Mesenchymal stem cell (in vitro differentiated cells and primary cell): Measurements from ENCODE around the gene GAK.
A peak's percentile ranks its signal among the peaks of the same experiment; 100 is the strongest.

ENCODE experiments used
- DNase-seq: peaks from one replicate; pipeline ENCODE4 v3.0.0-alpha.2; 2013
- H2AFZ ChIP-seq: one replicate; pipeline ENCODE4 v1.6.1; 2013; ENCODE audit warnings: low read depth, mild to moderate bottlenecking, control low read depth, inconsistent platforms, low read length, moderate library complexity
- H2AK5ac ChIP-seq: 2 replicates; pipeline ENCODE4 v1.6.1; 2013; ENCODE audit warnings: low read length, moderate library complexity, mild to moderate bottlenecking, inconsistent platforms; ENCODE audit not compliant: severe bottlenecking
- H2BK120ac ChIP-seq: one replicate; pipeline ENCODE4 v1.6.1; 2013; ENCODE audit warnings: low read depth, mild to moderate bottlenecking, inconsistent platforms, low read length, moderate library complexity
- H2BK12ac ChIP-seq, 2 experiments: one replicate each; pipeline ENCODE4 v1.6.1; 2013; ENCODE audit warnings: inconsistent platforms in 2 of 2, low read length in 2 of 2, mild to moderate bottlenecking in 2 of 2, moderate library complexity in 2 of 2, control low read depth in 1 of 2
- H2BK15ac ChIP-seq: one replicate; pipeline ENCODE4 v1.6.1; 2013; ENCODE audit warnings: mild to moderate bottlenecking, low read depth, inconsistent platforms; ENCODE audit not compliant: poor library complexity, severe bottlenecking
- H2BK5ac ChIP-seq: 2 replicates; pipeline ENCODE4 v1.6.1; 2013; ENCODE audit warnings: low read depth, mild to moderate bottlenecking, low read length, control low read depth, inconsistent platforms; ENCODE audit not compliant: poor library complexity, severe bottlenecking
- H3K14ac ChIP-seq, 2 experiments: one replicate each; pipeline ENCODE4 v1.6.1; 2013; ENCODE audit warnings: inconsistent platforms in 2 of 2, low read length in 2 of 2, control low read depth in 1 of 2, mild to moderate bottlenecking in 1 of 2, moderate library complexity in 1 of 2
- H3K18ac ChIP-seq, 2 experiments: one replicate each; pipeline ENCODE4 v1.6.1; 2013; ENCODE audit warnings: inconsistent platforms in 2 of 2, low read length in 2 of 2, control low read depth in 1 of 2, low read depth in 1 of 2, mild to moderate bottlenecking in 1 of 2
- H3K23ac ChIP-seq, 2 experiments: one replicate each; pipeline ENCODE4 v1.6.1; 2013; ENCODE audit warnings: inconsistent platforms in 2 of 2, low read length in 2 of 2, mild to moderate bottlenecking in 2 of 2, moderate library complexity in 2 of 2, control low read depth in 1 of 2
- H3K27ac ChIP-seq: 2 replicates; pipeline ENCODE4 v1.5.1; 2013; ENCODE audit warnings: mild to moderate bottlenecking, moderate library complexity, low read length, control low read depth, inconsistent platforms; ENCODE audit not compliant: poor library complexity, severe bottlenecking
- H3K27me3 ChIP-seq, 2 experiments: 2 replicates each; pipeline versions ENCODE4 v1.6.1 to v1.7.0; 2013; ENCODE audit warnings: low read length in 2 of 2, mild to moderate bottlenecking in 2 of 2, moderate library complexity in 2 of 2, control low read depth in 1 of 2, inconsistent platforms in 1 of 2; ENCODE audit not compliant: control insufficient read depth in 1 of 2, insufficient read depth in 1 of 2
- H3K36me3 ChIP-seq, 2 experiments: 2 replicates each; pipeline versions ENCODE4 v1.6.1 to v1.7.0; 2013; ENCODE audit warnings: low read length in 2 of 2, control low read depth in 1 of 2, inconsistent platforms in 1 of 2, low read depth in 1 of 2, mild to moderate bottlenecking in 1 of 2; ENCODE audit not compliant: insufficient read depth in 2 of 2, control insufficient read depth in 1 of 2
- H3K4ac ChIP-seq, 2 experiments: one replicate each; pipeline ENCODE4 v1.6.1; 2013; ENCODE audit warnings: inconsistent platforms in 2 of 2, low read length in 2 of 2, mild to moderate bottlenecking in 2 of 2, moderate library complexity in 2 of 2, control low read depth in 1 of 2, low read depth in 1 of 2
- H3K4me1 ChIP-seq: 2 replicates; pipeline ENCODE4 v1.6.1; 2013; ENCODE audit warnings: low read depth, low read length, control low read depth; ENCODE audit not compliant: control insufficient read depth, insufficient read depth
- H3K4me2 ChIP-seq: 2 replicates; pipeline ENCODE4 v1.6.1; 2013; ENCODE audit warnings: low read length, mild to moderate bottlenecking, inconsistent platforms; ENCODE audit not compliant: poor library complexity, severe bottlenecking
- H3K4me3 ChIP-seq, 2 experiments: 2 replicates each; pipeline versions ENCODE4 v1.5.1 to v1.7.0; 2013; ENCODE audit warnings: low read length in 2 of 2, mild to moderate bottlenecking in 2 of 2, control low read depth in 1 of 2, low read depth in 1 of 2; ENCODE audit not compliant: insufficient read depth in 1 of 2
- H3K79me1 ChIP-seq: replicated peaks from 2 replicates; pipeline ENCODE4 v1.6.1; 2013; ENCODE audit warnings: mild to moderate bottlenecking, control low read depth, low read length, inconsistent platforms; ENCODE audit not compliant: poor library complexity, severe bottlenecking
- H3K9ac ChIP-seq: 2 replicates; pipeline ENCODE4 v1.7.0; 2013; ENCODE audit warnings: mild to moderate bottlenecking, low read length, moderate library complexity
- H3K9me3 ChIP-seq: 2 replicates; pipeline ENCODE4 v1.7.0; 2013; ENCODE audit warnings: mild to moderate bottlenecking, low read length; ENCODE audit not compliant: control insufficient read depth
- H4K8ac ChIP-seq: one replicate; pipeline ENCODE4 v1.6.1; 2013; ENCODE audit warnings: inconsistent platforms, mild to moderate bottlenecking, low read length, moderate library complexity
- H4K91ac ChIP-seq: one replicate; pipeline ENCODE4 v1.6.1; 2013; ENCODE audit warnings: mild to moderate bottlenecking, low read length, inconsistent platforms
- WGBS: methylation state at CpG from one replicate; pipeline ENCODE4 v1.1.7; 2013; ENCODE audit warnings: mixed read lengths; 5-methylcytosine and 5-hydroxymethylcytosine counted together

GAK gene

DNA sequence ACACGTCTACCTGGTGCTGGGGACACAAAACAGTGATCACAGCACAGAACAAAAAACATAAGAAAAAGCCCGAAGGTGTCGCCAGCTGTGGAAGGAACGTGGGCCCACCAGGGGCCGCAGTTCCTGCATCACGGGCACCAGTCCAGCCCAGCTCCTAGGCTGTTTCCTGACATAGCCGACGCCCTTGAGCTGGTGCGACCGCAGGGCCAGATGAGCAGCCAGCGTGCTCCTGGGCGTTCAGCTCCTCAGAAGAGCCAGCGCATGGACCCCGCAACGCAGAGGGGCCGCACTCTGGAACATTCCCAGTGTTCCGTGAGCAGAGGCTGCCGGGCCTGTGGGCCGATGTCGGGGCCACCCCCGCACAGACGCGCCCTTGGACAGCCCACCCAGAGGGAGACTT, 44.1 kb downstream of the GAK start:
- Histone ChIP-seq H3K27ac (no peak overlapping the region), H3K4ac (no peak overlapping the region), H3K14ac (no peak overlapping the region), H3K9me3 (no peaks in the 10 kb centered on the region), H2AFZ (no peak overlapping the region), H3K23ac (no peak overlapping the region), H3K79me1 (peaks cover 34% of the 10 kb centered on the region), H3K4me1 (peaks cover 1% of the 10 kb centered on the region), H2BK12ac (no peak overlapping the region), H3K27me3 (no peaks in the 10 kb centered on the region), H2BK5ac (no peak overlapping the region), H2BK120ac (no peak overlapping the region), H3K9ac (no peak overlapping the region), H3K18ac (no peak overlapping the region), H4K8ac (no peak overlapping the region), H3K36me3 (peaks cover 80 to 98% of the 10 kb centered on the region in 2 experiments), H4K91ac (no peak overlapping the region), H3K4me2 (no peak overlapping the region), H2AK5ac (no peak overlapping the region), H2BK15ac (no peak overlapping the region), H3K4me3 (no peak overlapping the region)
- WGBS = over 99% methylated on average over 23 of the region's 23 CpGs
- DNase-seq = no peak

DNA sequence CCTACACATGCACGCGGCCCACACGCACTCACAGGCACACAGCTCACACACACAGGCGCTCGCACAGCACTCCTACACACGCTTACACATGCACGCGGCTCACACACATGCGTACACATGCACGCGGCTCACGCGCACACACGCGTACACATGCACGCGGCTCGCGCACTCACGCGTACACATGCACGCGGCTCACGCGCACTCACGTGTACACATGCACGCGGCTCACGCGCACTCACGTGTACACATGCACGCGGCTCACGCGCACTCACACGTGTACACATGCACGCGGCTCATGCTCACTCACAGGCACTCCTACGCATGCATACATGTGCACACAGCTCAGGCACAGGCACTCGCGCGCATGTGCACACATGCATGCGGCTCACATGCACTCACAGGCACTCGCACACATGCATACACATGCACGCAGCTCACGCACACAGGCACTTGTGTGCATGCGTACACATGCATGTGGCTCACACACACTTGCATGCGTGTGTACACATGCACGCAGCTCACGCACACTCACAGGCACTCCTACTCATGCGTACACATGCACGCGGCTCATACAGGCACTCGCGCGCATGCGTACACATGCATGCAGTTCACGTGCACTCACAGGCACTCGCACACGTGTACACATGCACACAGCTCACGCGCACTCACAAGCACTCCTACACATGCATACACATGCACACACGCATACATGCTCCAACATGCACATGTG, 44.9 kb downstream of the GAK start:
- Histone ChIP-seq H3K4me3 (no peak overlapping the region), H3K4me2 (no peak overlapping the region), H3K36me3 (peaks cover 80 to 98% of the 10 kb centered on the region in 2 experiments), H4K8ac (no peak overlapping the region), H4K91ac (peak overlapping the region; percentile 0), H3K23ac (no peak overlapping the region), H3K9me3 (no peaks in the 10 kb centered on the region), H3K27me3 (no peaks in the 10 kb centered on the region), H3K14ac (peak overlapping the region in 1 of 2 experiments; percentile 56), H2BK15ac (no peak overlapping the region), H3K4ac (no peak overlapping the region), H2BK12ac (no peak overlapping the region), H3K27ac (no peak overlapping the region), H3K18ac (no peak overlapping the region), H2AK5ac (no peak overlapping the region), H2BK5ac (no peak overlapping the region), H3K79me1 (peaks cover 26% of the 10 kb centered on the region), H2AFZ (no peak overlapping the region), H3K4me1 (peaks cover 1% of the 10 kb centered on the region), H2BK120ac (no peak overlapping the region), H3K9ac (no peak overlapping the region)
- 98% methylated on average over 63 of the region's 63 CpGs for WGBS
- DNase-seq = no peak

DNA sequence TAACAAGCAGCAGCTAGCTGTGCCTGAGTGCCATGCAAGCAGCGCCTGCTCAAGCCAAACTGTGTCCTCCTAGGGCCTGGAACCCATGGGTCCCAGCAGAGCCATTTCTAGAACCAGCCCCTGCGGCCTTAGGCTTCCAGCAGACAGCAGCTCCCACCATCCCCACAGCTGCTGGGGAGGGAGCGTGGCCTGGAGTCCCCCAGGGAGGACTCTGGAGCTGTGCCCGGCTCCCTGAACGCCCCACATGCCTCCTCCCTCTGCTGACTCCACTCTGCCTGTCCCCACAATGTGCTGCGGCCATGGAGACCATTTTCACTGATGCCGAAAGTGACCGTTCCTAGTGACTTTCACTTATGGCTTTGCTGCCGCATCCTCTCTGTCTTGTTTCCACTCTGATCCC, 45.9 kb downstream of the GAK start:
- H3K4me2 ChIP-seq = no peak overlapping the region
- no peak overlapping the region for H3K4me3 ChIP-seq
- no peak overlapping the region for H4K8ac ChIP-seq
- no peak overlapping the region for H4K91ac ChIP-seq
- H3K9me3 ChIP-seq = no peaks in the 10 kb centered on the region
- no peak overlapping the region for H2BK5ac ChIP-seq
- no peak overlapping the region for H3K4ac ChIP-seq
- H3K4me1 ChIP-seq = peaks cover 1% of the 10 kb centered on the region
- H2AFZ ChIP-seq = no peak overlapping the region
- peaks cover 89 to 98% of the 10 kb centered on the region in 2 experiments for H3K36me3 ChIP-seq
- H3K18ac ChIP-seq = no peak overlapping the region
- H3K14ac ChIP-seq = no peak overlapping the region
- H2BK120ac ChIP-seq = no peak overlapping the region
- no peak overlapping the region for H2BK15ac ChIP-seq
- no peak overlapping the region for H3K9ac ChIP-seq
- 96% methylated on average over 9 of the region's 9 CpGs for WGBS
- H3K27me3 ChIP-seq = no peaks in the 10 kb centered on the region
- H2BK12ac ChIP-seq = no peak overlapping the region
- DNase-seq = no peak
- no peak overlapping the region for H3K27ac ChIP-seq
- no peak overlapping the region for H3K23ac ChIP-seq
- peaks cover 22% of the 10 kb centered on the region for H3K79me1 ChIP-seq
- no peak overlapping the region for H2AK5ac ChIP-seq

DNA sequence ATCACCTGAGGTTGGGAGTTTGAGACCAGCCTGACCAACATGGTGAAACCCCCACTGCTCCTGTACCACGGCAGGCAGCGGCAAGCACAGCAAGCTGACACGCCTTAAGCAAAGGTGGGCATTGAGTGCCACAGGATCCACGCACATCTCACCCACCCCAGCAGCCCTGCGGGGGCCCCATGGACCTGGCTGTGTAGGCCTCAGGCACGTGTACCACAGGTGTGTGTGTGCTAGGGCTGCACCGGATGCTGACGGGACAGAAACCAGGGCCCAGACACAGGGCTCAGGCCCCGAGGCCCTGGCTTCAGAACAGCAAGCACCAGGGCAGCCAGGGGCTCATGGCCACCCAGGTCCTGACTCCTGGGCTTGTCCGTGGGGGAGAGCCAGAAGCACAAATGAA, 46.8 kb downstream of the GAK start:
- no peak overlapping the region for H3K27ac ChIP-seq
- no peak overlapping the region for H2AFZ ChIP-seq
- no peak overlapping the region for H3K4me3 ChIP-seq
- 97% methylated on average over 10 of the region's 10 CpGs for WGBS
- H3K14ac ChIP-seq = no peak overlapping the region
- H2BK15ac ChIP-seq = no peak overlapping the region
- no peak for DNase-seq
- no peak overlapping the region for H3K18ac ChIP-seq
- H4K8ac ChIP-seq = no peak overlapping the region
- no peak overlapping the region for H3K23ac ChIP-seq
- H3K9me3 ChIP-seq = no peaks in the 10 kb centered on the region
- H3K79me1 ChIP-seq = peaks cover 20% of the 10 kb centered on the region
- H2AK5ac ChIP-seq = no peak overlapping the region
- no peak overlapping the region for H2BK120ac ChIP-seq
- H3K4me2 ChIP-seq = no peak overlapping the region
- no peak overlapping the region for H4K91ac ChIP-seq
- no peak overlapping the region for H3K9ac ChIP-seq
- peaks cover 94 to 100% of the 10 kb centered on the region in 2 experiments for H3K36me3 ChIP-seq
- no peak overlapping the region for H2BK5ac ChIP-seq
- H3K4me1 ChIP-seq = peaks cover 1% of the 10 kb centered on the region
- H3K4ac ChIP-seq = no peak overlapping the region
- no peak overlapping the region for H2BK12ac ChIP-seq
- H3K27me3 ChIP-seq = no peaks in the 10 kb centered on the region
